Skeletal muscle cell (primary cell): ENCODE measurements around the gene CFAP92.
"Not testable (repeated sequence)": the region's sequence is repeated elsewhere in the genome, so short reads cannot be mapped to it uniquely, and the experiment has no call there.

Source experiments
- DNase-seq: peaks from one replicate; pipeline ENCODE4 v3.0.0-alpha.2; 2010; ENCODE audit warnings: low read depth
- H3K4me3 ChIP-seq: 2 replicates; pipeline ENCODE4 v1.5.1; 2011; ENCODE audit warnings: low read depth, mild to moderate bottlenecking, control low read depth, low read length, moderate library complexity

CFAP92 gene

DNA sequence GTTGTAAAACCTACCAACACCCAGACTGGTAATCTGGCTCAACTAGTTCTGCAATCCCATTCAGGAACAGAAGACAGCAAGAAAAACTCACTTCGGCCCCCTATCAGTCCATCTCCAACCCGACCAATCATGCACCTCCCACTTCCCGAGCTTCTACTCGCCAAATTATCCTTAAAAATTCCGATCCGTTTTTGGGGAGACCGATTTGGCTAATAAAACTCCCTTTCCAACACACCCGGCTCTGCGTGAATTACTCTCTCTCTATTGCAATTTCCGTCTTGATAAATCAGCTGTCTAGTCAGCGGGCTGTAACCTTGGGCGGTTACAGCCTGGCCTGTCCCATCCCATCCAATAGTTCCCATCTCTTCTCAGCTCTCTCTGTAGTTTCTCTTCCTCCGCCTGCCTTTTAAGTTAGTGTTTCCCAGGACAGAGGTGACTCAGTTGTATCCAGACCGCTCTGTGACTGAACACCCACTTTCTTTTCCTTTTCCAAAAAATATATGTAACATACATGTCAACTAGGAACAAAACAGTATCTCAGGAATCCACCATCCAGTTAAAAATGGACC lies 115.2 kb downstream of the CFAP92 start:
- peak overlapping the region; percentile 78 for H3K4me3 ChIP-seq
- peak; percentile 29 for DNase-seq

GRCh38 chr3:128878011-128878457 lies 115.8 kb downstream of the CFAP92 start:
- no peak for DNase-seq
- H3K4me3 ChIP-seq, result peak overlapping the region; percentile 78

GRCh38 chr3:128875556-128876120 lies 118.2 kb downstream of the CFAP92 start:
- DNase-seq, result no peak
- no peak overlapping the region for H3K4me3 ChIP-seq

- no peak overlapping the region for H3K4me3 ChIP-seq
- no peak for DNase-seq
Measured at GRCh38 chr3:128874481-128875180, 119.2 kb downstream of the CFAP92 start.

DNA sequence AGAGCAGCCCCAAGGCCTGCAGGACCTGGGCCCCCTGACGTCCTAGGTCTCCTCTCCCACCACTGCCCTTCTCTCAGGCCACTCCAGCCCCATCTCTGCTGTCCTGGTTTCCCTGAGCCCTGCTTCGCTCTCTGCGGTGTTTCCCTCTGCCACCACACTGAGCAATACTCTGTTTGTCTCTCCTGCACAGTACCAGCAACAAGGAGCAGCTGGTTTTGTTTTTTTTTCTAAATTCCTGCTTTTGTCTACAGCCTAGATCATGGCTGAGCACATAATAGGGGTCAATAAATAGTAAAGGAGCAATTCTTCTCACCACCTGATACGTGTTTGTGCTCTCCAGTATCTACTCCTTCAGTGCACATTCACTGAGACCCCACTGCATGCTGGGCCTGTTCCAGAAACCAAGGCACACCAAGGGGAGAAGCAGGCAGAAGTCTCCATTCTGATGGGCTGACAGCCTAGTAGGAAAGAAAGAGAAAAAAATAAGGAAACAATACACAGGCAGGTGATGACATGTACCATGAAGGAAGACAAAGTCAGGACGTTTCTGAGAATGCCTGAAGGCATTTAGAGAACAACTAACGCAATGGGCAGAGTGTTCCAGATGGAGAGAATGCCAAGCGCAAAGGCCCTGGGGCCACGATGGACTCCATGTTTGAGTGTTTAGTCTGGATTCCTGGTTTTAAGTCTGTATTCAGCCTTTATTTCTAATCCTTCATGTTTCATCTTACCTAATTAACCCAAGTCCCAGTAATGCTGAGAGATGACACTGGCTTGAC lies 120.4 kb downstream of the CFAP92 start:
- DNase-seq, result no peak

DNA sequence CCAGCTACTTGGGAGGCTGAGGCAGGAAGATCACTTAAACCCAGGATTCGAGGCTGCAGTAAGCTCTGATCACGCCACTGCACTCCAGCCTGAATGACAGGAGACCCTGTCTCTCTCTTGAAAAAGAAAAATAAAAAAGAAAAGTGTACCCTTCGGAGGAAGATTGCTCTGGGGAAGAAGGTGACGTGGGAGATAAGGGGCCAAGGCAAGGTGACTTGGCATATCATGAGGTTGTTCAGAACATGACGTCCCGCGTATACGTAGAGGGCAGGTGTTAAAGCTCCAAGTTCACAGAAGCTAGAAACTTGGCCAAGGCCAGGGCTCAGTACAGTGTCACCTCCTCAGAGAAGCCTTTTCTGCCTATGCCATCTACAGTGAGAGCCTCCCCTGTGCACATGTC lies 121.1 kb downstream of the CFAP92 start:
- no peak for DNase-seq
- H3K4me3 ChIP-seq, result no peak overlapping the region

More for the DNA sequence above, 120.4 kb downstream of the CFAP92 start:
- H3K4me3 ChIP-seq, result no peak overlapping the region

DNA sequence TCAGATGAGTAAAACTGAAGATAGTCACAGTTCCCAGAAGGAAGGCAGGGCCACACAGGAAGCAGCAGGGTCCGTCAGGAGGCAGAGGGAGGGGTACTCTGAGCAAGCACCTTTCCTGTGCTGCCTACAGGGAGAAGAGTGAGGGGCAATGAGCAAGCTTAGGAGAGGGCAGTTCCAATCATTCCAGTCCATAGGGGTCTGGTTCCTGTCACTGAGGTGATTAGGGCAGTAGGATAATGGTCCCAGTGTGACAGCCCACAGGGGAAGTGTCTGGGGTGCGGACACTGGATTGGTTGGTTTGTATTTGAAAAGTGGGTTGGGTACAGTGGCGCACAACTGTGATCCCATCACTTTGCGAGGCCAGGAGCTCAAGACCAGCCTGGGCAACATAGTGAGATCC lies 121.6 kb downstream of the CFAP92 start:
- DNase-seq, result no peak
- no peak overlapping the region for H3K4me3 ChIP-seq

- no peak overlapping the region for H3K4me3 ChIP-seq
Measured at GRCh38 chr3:128870347-128870746, 123.5 kb downstream of the CFAP92 start.

GRCh38 chr3:128867200-128868125 lies 126.4 kb downstream of the CFAP92 start:
- no peak overlapping the region for H3K4me3 ChIP-seq
- no peak for DNase-seq

More at GRCh38 chr3:128870347-128870746, 123.5 kb downstream of the CFAP92 start:
- DNase-seq, result no peak

DNA sequence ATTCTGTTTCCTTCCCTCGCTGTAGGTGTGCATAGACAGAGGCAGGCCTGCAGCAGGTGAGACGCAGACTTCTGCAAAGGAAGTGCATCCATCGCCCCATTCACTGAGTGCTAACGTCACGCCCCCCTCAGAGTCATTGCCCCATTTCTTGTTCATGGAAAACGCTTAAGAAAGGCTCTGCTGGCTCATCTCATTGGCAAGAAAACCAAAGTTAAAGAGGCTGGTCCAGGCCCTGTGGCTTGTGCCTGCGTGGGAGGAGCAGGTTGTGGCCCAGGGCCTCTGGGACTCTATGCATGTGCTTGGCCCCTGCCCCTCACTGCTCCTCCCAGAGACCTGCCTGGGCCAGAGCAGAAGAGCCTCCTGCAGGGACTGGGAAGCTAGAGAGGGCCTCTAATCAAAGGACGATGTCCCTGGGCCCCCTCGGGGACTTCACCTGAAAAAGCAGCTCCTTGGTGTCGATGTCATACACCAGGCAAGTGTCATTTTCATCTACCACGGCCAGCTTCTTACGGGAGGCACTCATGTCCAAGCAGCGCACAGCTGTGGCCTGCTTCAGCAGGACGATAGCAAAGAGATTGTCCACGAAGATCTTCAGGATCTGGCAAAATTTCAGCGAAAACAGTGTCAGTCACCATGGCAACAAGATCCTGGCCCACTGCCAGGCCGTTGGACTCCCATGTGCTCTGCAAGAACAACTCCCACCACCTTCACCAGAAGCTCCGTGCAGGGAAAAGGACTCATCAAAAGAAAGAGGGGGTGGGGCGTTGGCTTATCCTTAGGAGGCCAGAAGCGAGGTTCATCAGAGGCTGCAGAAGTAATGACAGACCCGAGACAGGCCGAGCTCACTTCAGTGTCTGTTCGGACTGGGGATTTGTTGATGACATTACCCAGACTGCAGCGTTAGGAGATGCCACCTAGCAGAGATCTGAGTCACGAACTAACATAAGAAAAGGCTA lies 128.7 kb downstream of the CFAP92 start:
- H3K4me3 ChIP-seq, result not testable (repeated sequence)
- peak; percentile 11 for DNase-seq

DNA sequence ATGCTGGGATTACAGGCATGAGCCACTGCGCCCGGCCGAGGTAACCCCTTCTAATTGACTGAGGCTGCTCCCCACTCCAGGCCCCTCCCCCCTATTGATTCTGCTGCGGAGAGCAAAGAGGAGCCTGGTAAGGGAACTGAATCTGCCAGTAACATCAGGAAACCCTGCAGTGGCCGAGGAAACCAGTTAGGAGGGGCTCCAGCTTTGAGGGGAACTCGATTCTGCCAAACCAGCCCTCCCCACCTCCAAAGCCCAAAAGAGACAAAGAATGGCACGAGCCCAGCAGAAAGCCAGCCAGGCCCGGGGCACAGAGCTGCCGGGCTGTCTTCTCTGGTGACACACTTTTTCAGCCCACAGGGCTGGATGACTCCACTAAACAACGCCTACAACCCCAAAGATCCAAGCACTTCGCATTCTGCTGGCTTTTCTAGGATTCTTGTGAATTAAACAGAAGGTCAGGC lies 129.5 kb downstream of the CFAP92 start:
- no peak for DNase-seq
- no peak overlapping the region for H3K4me3 ChIP-seq

DNA sequence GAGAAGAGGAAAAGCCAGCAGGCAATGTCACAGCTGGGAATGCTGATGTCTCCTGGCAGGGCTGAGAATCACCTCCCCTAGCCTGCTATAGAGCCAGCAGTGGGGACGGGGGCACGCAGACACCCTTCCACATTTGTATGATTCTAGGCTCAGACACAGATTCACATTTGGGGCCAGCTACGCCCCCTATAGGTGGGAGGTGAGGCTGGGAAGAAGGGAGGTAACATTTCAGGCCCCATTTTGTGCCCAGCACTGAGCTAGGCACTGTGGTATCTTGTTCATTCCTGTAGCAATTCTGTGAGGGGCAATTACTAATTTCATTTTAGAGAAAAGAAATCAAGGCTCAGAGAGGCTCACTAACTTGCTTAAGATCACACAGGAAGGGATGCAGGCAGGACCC lies 130.3 kb downstream of the CFAP92 start:
- DNase-seq, result no peak
- no peak overlapping the region for H3K4me3 ChIP-seq

DNA sequence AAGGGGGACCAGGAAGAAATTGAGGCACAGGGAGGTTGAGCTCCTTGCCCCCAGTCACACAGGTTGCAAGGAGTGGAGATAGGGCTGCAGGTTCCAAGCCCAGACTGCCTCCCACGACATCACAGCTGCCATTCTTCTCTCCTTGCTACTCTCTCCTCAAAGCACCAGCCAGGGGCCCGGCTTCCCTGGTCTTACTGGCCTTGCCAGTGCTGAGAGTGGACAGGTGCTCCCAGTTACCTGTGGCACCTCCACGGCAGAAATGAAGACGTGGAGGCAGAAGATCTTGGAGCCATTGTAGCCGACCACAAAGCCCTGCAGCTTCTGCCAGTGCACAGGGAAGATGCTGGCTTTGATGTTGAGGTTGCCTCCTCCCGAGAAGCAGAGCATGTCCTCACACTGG lies 132.4 kb downstream of the CFAP92 start:
- no peak overlapping the region for H3K4me3 ChIP-seq
- DNase-seq, result no peak
